Fibroblast of villous mesenchyme (primary cell): ENCODE results near the gene F8. TPM values are rescaled to one million over a fixed set of nuclear protein-coding genes. Genes with fewer than 3 reads are reported as not detected.

Experiments
- DNase-seq: peaks from one replicate; pipeline ENCODE4 v3.0.0-alpha.2; 2010; ENCODE audit warnings: low read depth
- H3K4me3 ChIP-seq: 2 replicates; pipeline ENCODE4 v1.5.1; 2011; ENCODE audit warnings: low read depth, mild to moderate bottlenecking, low read length
- CTCF ChIP-seq: IDR thresholded peaks from 2 replicates; pipeline ENCODE4 v1.5.1; 2012; ENCODE audit warnings: low read depth, mild to moderate bottlenecking, low read length; ENCODE audit not compliant: insufficient read depth
- total RNA-seq: library from RNA; depleted of rRNA; stranded (reverse); fragments of >200 nt; gene quantifications from 2 replicates; pipeline ENCODE4 v1.2.3, GENCODE V29; 2012

F8 gene
- total RNA-seq, 1 donor = 2.2 TPM

DNA sequence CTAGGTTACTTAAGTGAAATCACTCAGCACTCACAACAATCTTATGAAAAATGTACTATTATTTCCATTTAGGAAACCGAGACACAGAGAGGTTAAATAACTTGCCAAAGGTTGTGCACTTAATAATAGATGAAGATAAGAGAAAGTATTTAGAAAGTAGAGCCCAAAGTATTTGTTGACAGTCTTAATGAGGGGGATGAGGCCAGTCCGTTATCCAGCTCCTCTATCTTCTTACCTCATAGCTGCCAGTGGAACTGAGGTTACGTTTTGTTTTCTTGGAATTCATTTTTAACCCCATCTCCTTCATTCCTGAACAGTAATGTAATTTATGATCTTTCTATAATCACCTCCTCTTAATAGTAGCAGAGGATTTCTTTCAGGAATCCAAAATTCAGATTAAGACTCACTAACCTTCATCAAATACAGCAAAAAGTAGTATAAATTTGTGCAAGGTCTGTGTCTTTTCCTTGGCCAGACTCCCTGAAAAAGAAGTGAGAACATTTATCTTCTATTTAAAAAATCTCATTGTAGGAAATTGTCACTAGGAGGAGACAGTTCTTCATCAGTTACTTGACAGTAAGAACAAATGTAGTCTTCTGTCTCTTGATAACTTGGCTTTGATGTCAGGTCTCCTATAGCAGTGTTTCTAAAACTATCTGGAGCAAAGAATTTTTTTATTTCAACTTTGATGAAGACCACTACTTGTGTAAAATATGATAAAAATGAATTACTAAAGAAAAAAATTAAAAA, 35.5 kb downstream of the F8 start:
- no peak for DNase-seq
- no peak for TF ChIP-seq CTCF
- H3K4me3 ChIP-seq = no peak overlapping the region

- no peak for DNase-seq
- peak overlapping the region; percentile 61 for H3K4me3 ChIP-seq
- TF ChIP-seq CTCF = no peak
Measured at GRCh38 chrX:154981116-154981411, 41.5 kb downstream of the F8 start.

DNA sequence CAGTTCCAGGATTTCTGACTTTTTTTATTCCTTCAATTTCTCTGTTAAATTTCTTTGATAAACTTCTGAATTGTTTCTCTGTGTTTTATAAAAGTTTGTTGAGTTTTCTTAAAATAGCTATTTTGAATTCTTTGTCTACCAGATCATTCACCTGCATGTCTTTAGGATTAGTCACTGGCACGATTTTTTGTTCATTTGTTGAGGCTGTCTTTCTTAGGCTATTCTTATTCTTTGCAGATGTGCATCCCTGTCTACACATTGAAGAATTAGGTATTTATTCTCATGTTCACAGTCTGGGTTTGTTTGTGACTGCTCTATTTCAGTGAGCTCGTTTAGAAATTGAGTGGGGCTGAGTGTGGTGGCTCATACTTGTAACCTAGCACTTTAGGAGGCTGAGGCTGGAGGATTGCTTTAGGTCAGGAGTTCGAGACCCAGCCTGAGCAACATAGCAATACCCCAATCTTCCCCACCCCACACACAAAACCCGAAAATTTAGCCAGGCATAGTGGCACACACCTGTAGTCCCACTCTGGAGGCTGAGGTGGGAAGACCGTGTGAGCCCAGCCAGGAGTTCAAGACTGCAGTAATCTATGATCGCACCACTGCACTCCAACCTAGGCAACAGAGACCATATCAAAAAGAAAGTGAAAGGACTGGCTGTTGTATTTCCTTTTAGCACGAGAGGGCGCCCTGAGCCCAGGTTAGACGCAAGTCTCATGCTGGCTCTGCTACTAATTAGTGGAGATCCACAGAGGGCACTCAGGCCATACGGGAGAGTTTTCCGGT, 42.0 kb downstream of the F8 start:
- peak; percentile 64 for TF ChIP-seq CTCF
- DNase-seq = peak; percentile 73
- peak overlapping the region; percentile 61 for H3K4me3 ChIP-seq

GRCh38 chrX:154979629-154980028, 42.9 kb downstream of the F8 start:
- DNase-seq = no peak
- no peak overlapping the region for H3K4me3 ChIP-seq
- TF ChIP-seq CTCF = no peak

- no peak for TF ChIP-seq CTCF
- no peak for DNase-seq
- H3K4me3 ChIP-seq = no peak overlapping the region
Measured at GRCh38 chrX:154968353-154968752, 54.2 kb downstream of the F8 start.

DNA sequence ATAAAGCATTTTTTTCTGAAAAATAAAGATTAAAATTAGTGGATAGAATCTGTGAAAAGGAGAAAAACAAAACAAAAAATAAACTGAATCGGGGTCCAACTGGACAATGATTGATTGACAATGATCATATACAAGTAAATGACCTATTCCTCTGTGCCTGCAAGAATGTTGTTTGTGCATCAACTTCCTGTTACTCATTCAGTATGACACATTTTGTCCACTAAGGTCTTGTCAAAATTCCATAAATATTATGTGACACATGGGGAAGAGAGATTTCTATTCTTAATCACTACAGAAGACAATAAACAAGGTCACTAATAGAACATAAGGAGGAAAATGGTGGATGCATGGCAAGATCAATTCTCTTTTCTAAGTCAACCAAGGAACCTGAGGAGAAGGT, 54.9 kb downstream of the F8 start:
- TF ChIP-seq CTCF = no peak
- DNase-seq = no peak
- no peak overlapping the region for H3K4me3 ChIP-seq
